Measurements from ENCODE around the gene ABCC12.
"Not testable (repeated sequence)": the region's sequence is repeated elsewhere in the genome, so short reads cannot be mapped to it uniquely, and the experiment has no call there.

Gene ABCC12

GRCh38 chr16:48155926-48156789, at the start of gene ABCC12:
ABCC12 (minus strand) TSS chr16:48155993; CDS start chr16:48146424, 9,569 bp downstream.
- no peak for DNase-seq

GRCh38 chr16:48204825-48205151, 49.0 kb upstream of the ABCC12 start:
- no peak for DNase-seq

GRCh38 chr16:48203974-48204824, 48.4 kb upstream of the ABCC12 start:
- DNase-seq: no peak

GRCh38 chr16:48201515-48202201, 45.9 kb upstream of the ABCC12 start:
- no peak for DNase-seq

GRCh38 chr16:48197294-48197693, 41.5 kb upstream of the ABCC12 start:
- DNase-seq: no peak

- no peak for DNase-seq
Observed at GRCh38 chr16:48194828-48195556, 39.2 kb upstream of the ABCC12 start.

GRCh38 chr16:48193846-48194245, 38.1 kb upstream of the ABCC12 start:
- no peak for DNase-seq

GRCh38 chr16:48188449-48189102, 32.8 kb upstream of the ABCC12 start:
- DNase-seq: no peak

GRCh38 chr16:48187779-48188178, 32.0 kb upstream of the ABCC12 start:
- DNase-seq: no peak

- DNase-seq: no peak
Observed at GRCh38 chr16:48184681-48185080, 28.9 kb upstream of the ABCC12 start.

- no peak for DNase-seq
Observed at GRCh38 chr16:48182979-48183537, 27.3 kb upstream of the ABCC12 start.

- DNase-seq: not testable (repeated sequence)
Observed at GRCh38 chr16:48181746-48182520, 26.1 kb upstream of the ABCC12 start.

GRCh38 chr16:48180868-48181480, 25.2 kb upstream of the ABCC12 start:
- DNase-seq: no peak

- DNase-seq: no peak
Observed at GRCh38 chr16:48176635-48177408, 21.0 kb upstream of the ABCC12 start.

GRCh38 chr16:48173889-48174288, 18.1 kb upstream of the ABCC12 start:
- no peak for DNase-seq

- no peak for DNase-seq
Observed at GRCh38 chr16:48172682-48173081, 16.9 kb upstream of the ABCC12 start.

GRCh38 chr16:48169896-48170295, 14.1 kb upstream of the ABCC12 start:
- no peak for DNase-seq

GRCh38 chr16:48168075-48168474, 12.3 kb upstream of the ABCC12 start:
- no peak for DNase-seq

- DNase-seq: not testable (repeated sequence)
Observed at GRCh38 chr16:48166617-48167016, 10.8 kb upstream of the ABCC12 start.
